Measurements from ENCODE around the gene DNAJB4. TPM values are rescaled to one million over a fixed set of nuclear protein-coding genes. Genes with fewer than 3 reads are reported as not detected.
"Not testable (repeated sequence)": the region's sequence is repeated elsewhere in the genome, so short reads cannot be mapped to it uniquely, and the experiment has no call there.

Gene DNAJB4
- total RNA-seq, 1 donor from 2014 or later, result 12.5 TPM

DNA sequence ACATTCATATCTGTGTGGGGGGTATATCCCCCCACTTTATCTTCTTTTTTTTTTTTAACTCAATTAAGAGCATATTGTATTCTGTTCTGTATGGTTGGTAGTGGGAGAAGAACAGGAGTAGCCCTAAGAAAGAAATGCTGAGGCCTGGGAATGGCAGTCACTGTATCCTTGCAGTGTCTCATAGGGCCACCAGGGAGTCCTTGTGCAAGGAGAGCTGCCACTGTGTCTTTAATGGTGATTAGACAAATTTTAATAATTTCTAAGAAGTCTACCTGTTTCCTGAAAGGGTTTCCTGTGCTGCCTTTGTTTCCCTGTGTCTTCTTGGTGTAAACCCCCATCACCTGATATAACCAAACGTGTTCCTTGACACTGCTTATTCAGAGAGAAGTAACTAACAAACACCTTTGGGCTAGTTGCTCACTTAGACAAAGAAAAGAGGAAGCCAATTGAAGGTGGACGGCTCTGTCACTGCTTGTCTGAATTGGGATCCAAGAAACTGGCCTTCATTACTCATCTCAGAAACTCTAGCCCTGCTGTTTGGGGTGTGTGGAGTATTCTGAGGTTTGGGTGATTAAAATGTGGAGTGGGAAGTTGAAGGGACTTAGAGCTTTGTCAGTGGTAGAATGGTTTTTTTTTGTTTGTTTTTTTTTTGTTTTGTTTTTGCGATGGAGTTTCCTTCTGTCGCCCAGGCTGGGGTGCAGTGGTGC lies 56.3 kb downstream of the DNAJB4 start:
- Mint-ChIP-seq H3K4me3 (ENCODE audit: low read depth) (no peak overlapping the region), H3K27me3 (ENCODE audit: low read depth) (peaks cover 9% of the 10 kb centered on the region), H3K4me1 (ENCODE audit: low read depth) (no peaks in the 10 kb centered on the region), H3K27ac (no peak overlapping the region), H3K36me3 (ENCODE audit: low read depth) (no peaks in the 10 kb centered on the region), H3K9me3 (no peaks in the 10 kb centered on the region)
- intact Hi-C loops (cut with micrococcal nuclease), result no loop called here
- DNase-seq (ENCODE audit: low spot score), result no peak

DNA sequence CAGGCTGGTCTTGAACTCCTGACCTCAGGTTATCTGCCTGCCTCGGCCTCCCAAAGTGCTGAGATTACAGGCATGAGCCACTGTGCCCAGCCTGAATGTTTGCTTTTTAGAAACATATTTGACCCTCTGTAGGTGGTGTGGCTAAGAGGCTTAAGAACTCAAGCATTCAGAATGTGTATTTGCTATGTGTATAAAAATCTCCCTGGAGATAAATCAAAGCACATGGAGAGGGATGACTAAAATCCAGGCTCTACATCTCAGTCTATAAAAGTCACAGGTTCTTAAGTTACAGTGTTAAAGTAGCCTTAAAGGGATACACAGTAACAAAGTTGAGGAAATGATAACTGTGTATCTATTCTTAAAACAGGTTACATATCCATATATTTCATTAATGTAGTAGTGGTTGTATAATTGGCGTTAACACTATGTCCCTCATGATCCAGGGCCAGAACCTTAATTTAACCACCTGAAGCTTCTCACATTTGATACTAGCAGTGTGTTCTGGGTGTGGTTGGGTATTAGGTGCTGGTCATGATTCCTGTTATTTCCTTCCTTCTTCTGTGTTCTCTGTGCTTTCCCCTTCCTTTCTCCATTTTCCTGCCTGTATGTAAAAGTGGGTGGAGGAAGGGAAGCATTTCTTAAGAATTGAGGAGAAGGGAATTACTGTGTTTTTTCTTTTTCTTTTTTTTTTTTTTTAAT lies 57.2 kb downstream of the DNAJB4 start:
- intact Hi-C loops (cut with micrococcal nuclease), result no loop called here
- Mint-ChIP-seq H3K4me3 (ENCODE audit: low read depth) (no peak overlapping the region), H3K9me3 (no peaks in the 10 kb centered on the region), H3K27ac (no peak overlapping the region), H3K36me3 (ENCODE audit: low read depth) (no peaks in the 10 kb centered on the region), H3K27me3 (ENCODE audit: low read depth) (peaks cover 12% of the 10 kb centered on the region), H3K4me1 (ENCODE audit: low read depth) (no peaks in the 10 kb centered on the region)
- DNase-seq (ENCODE audit: low spot score), result no peak

DNA sequence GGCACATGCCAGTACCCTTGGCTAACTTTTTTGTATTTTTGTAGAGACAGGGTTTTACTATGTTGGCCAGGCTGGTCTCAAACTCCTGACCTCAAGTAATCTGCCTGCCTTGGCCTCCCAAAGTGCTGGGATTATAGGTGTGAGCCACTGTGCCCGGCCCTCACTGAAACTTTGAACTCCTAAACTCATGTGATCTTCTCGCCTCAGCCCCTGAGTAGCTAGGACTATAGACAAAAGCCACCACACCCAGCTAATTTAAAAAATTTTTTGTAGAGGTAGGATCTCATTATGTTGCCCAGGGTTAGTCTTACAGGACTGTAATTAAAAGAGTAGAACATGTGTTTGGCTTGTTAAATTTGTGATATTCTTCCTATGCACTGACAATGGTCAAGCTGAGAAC lies 60.1 kb downstream of the DNAJB4 start:
- H3K9me3 Mint-ChIP-seq; DNase-seq (ENCODE audit: low spot score); H3K27ac Mint-ChIP-seq; H3K4me1 Mint-ChIP-seq (ENCODE audit: low read depth); H3K27me3 Mint-ChIP-seq (ENCODE audit: low read depth); H3K4me3 Mint-ChIP-seq (ENCODE audit: low read depth); intact Hi-C loops (cut with micrococcal nuclease); H3K36me3 Mint-ChIP-seq (ENCODE audit: low read depth): not testable (repeated sequence)

Other genes starting within 250 kb of the DNAJB4 start
- gene USP33, start 245.1 kb upstream of the DNAJB4 start, total RNA-seq, result 38.4 and 39.8 TPM in 2 replicates
- 8.4 and 9.4 TPM in 2 replicates for gene MIGA1, start 225.3 kb upstream of the DNAJB4 start, total RNA-seq
- 0.59 and 0.60 TPM in 2 replicates for gene NEXN, start 116.3 kb upstream of the DNAJB4 start, total RNA-seq
- gene FUBP1, start 25.9 kb upstream of the DNAJB4 start, total RNA-seq, result 262 and 269 TPM in 2 replicates
- gene GIPC2, start 41.0 kb downstream of the DNAJB4 start, total RNA-seq, result 0.07 and 0.09 TPM in 2 replicates

Measured in activated T-helper 2 cell treated with anti-CD3 and anti-CD28 coated beads, Interferon-gamma antibody, Interleukin-2, Interleukin-4, amounts not matched to agents 10 μg/mL and 5 μg/mL and 100 μg/mL, durations not matched to agents 14 hours and 24 hours and 36 hours (primary cell).